ENCODE data around the gene TTC31. TPM values are rescaled to one million over a fixed set of nuclear protein-coding genes. Genes with fewer than 3 reads are reported as not detected.
A peak's percentile ranks its signal among the peaks of the same experiment; 100 is the strongest.
"Not testable (repeated sequence)": the region's sequence is repeated elsewhere in the genome, so short reads cannot be mapped to it uniquely, and the experiment has no call there.

Gene TTC31
- total RNA-seq, 8 experiments from 2014 or later: 4.0 to 23.5 (median 10.2) TPM

GRCh38 chr2:74481961-74482800 is 700 bp upstream of the TTC31 start:
- peak overlapping the region; percentile 79 to 97 (median 90) for H3K4me3 ChIP-seq
- H3K27ac ChIP-seq: peak overlapping the region; percentile 91 to 93
- peaks cover 8 to 16% of the 10 kb centered on the region in 2 donors for H3K4me1 ChIP-seq (replicated peaks in 1 of 2)
- in situ Hi-C loops (cut with MboI; ENCODE audit: low pct_unique_long_range_greater_than_20kb in 2 of 9, low sequenced_read_pairs in 9 of 9, unreplicated experiment in 9 of 9): loop anchor here in 3 of 9 experiments (25.0 kb wide), 1 partner anchor 105 kb away; no protein-coding TSS in a partner anchor
- peak; percentile 42 to 69 (median 50) for ATAC-seq (replicated peaks in 6 of 8)
- WGBS, 10 experiments: 0 to 3% (median 2%) methylated on average over 5 to 31 of the region's 80 CpGs; no CpG with 5 or more reads in 5 of the 10 experiments

- H3K4me1 ChIP-seq (replicated peaks in 1 of 2): peaks cover 8 to 16% of the 10 kb centered on the region in 2 donors
- ATAC-seq (replicated peaks in 6 of 8); H3K27ac ChIP-seq: not testable (repeated sequence)
- in situ Hi-C loops (cut with MboI; ENCODE audit: low pct_unique_long_range_greater_than_20kb in 2 of 9, low sequenced_read_pairs in 9 of 9, unreplicated experiment in 9 of 9): loop anchor here in 3 of 9 experiments (25.0 kb wide), 1 partner anchor 104 kb away; no protein-coding TSS in a partner anchor
- H3K4me3 ChIP-seq: peak overlapping the region; percentile 79 to 97 (median 90)
- 40 to 100% (median 81%) methylated on average over 1 to 17 of the region's 19 CpGs; no CpG with 5 or more reads in 3 of the 10 experiments for WGBS, 10 experiments
Observed at GRCh38 chr2:74483675-74484164, 839 bp downstream of the TTC31 start.

GRCh38 chr2:74486141-74486540 is 3.3 kb downstream of the TTC31 start:
- in situ Hi-C loops (cut with MboI; ENCODE audit: low pct_unique_long_range_greater_than_20kb in 2 of 9, low sequenced_read_pairs in 9 of 9, unreplicated experiment in 9 of 9): loop anchor here in 3 of 9 experiments (25.0 kb wide), 1 partner anchor 101 kb away; no protein-coding TSS in a partner anchor
- WGBS, 10 experiments: 94 to 100% (median 100%) methylated on average over 1 to 2 of the region's 2 CpGs; no CpG with 5 or more reads in 6 of the 10 experiments

GRCh38 chr2:74488643-74489481 is 6.0 kb downstream of the TTC31 start:
- Histone ChIP-seq H3K4me3 (no peak overlapping the region), H3K4me1 (replicated peaks in 1 of 2) (no peaks in the 10 kb centered on the region), H3K27ac (no peak overlapping the region)
- in situ Hi-C loops (cut with MboI; ENCODE audit: low pct_unique_long_range_greater_than_20kb in 2 of 9, low sequenced_read_pairs in 9 of 9, unreplicated experiment in 9 of 9): loop anchor here in 3 of 9 experiments (25.0 kb wide), 1 partner anchor 98 kb away; no protein-coding TSS in a partner anchor
- 81 to 100% (median 90%) methylated on average over 1 to 8 of the region's 9 CpGs; no CpG with 5 or more reads in 5 of the 10 experiments for WGBS, 10 experiments
- no peak for ATAC-seq (replicated peaks in 6 of 8)

More at GRCh38 chr2:74486141-74486540, 3.3 kb downstream of the TTC31 start:
- ATAC-seq (replicated peaks in 6 of 8): no peak
- Histone ChIP-seq H3K4me3 (no peak overlapping the region), H3K4me1 (replicated peaks in 1 of 2) (peaks cover 5% of the 10 kb centered on the region in 2 donors), H3K27ac (no peak overlapping the region)

GRCh38 chr2:74489906-74490305 is 7.0 kb downstream of the TTC31 start:
- in situ Hi-C loops (cut with MboI; ENCODE audit: low pct_unique_long_range_greater_than_20kb in 2 of 9, low sequenced_read_pairs in 9 of 9, unreplicated experiment in 9 of 9): loop anchor here in 3 of 9 experiments (25.0 kb wide), 1 partner anchor 97 kb away; no protein-coding TSS in a partner anchor
- Histone ChIP-seq H3K27ac (no peak overlapping the region), H3K4me3 (no peak overlapping the region), H3K4me1 (replicated peaks in 1 of 2) (no peaks in the 10 kb centered on the region)
- ATAC-seq (replicated peaks in 6 of 8): no peak
- 83 to 100% (median 100%) methylated on average over 1 to 5 of the region's 9 CpGs; no CpG with 5 or more reads in 7 of the 10 experiments for WGBS, 10 experiments

- WGBS, 10 experiments: 83 to 100% (median 90%) methylated on average over 1 to 6 of the region's 12 CpGs; no CpG with 5 or more reads in 5 of the 10 experiments
- Histone ChIP-seq H3K4me1 (replicated peaks in 1 of 2) (no peaks in the 10 kb centered on the region), H3K4me3 (no peak overlapping the region), H3K27ac (no peak overlapping the region)
- in situ Hi-C loops (cut with MboI; ENCODE audit: low pct_unique_long_range_greater_than_20kb in 2 of 9, low sequenced_read_pairs in 9 of 9, unreplicated experiment in 9 of 9): loop anchor here in 3 of 9 experiments (25.0 kb wide), 1 partner anchor 95 kb away; no protein-coding TSS in a partner anchor
- ATAC-seq (replicated peaks in 6 of 8): no peak
Observed at GRCh38 chr2:74491648-74492544, 9.0 kb downstream of the TTC31 start.

- no peak overlapping the region for H3K27ac ChIP-seq
- peaks cover 6 to 10% of the 10 kb centered on the region in 2 donors for H3K4me1 ChIP-seq (replicated peaks in 1 of 2)
- no peak for ATAC-seq (replicated peaks in 6 of 8)
- H3K4me3 ChIP-seq: no peak overlapping the region
- in situ Hi-C loops (cut with MboI; ENCODE audit: low pct_unique_long_range_greater_than_20kb in 2 of 9, low sequenced_read_pairs in 9 of 9, unreplicated experiment in 9 of 9): loop anchor here in 3 of 9 experiments (25.0 kb wide), 1 partner anchor 94 kb away; no protein-coding TSS in a partner anchor
- WGBS, 10 experiments: 68 to 100% (median 86%) methylated on average over 2 of the region's 3 CpGs; no CpG with 5 or more reads in 7 of the 10 experiments
Observed at GRCh38 chr2:74493546-74493945, 10.7 kb downstream of the TTC31 start.

GRCh38 chr2:74495440-74495839 is 12.6 kb downstream of the TTC31 start:
- Histone ChIP-seq H3K27ac (no peak overlapping the region), H3K4me3 (no peak overlapping the region), H3K4me1 (replicated peaks in 1 of 2) (peaks cover 6 to 20% of the 10 kb centered on the region in 2 donors)
- no peak for ATAC-seq (replicated peaks in 6 of 8)
- in situ Hi-C loops (cut with MboI; ENCODE audit: low pct_unique_long_range_greater_than_20kb in 2 of 9, low sequenced_read_pairs in 9 of 9, unreplicated experiment in 9 of 9): loop anchor here in 3 of 9 experiments (25.0 kb wide), 1 partner anchor 92 kb away; no protein-coding TSS in a partner anchor
- 40 to 100% (median 76%) methylated on average over 1 of the region's 1 CpG; no CpG with 5 or more reads in 6 of the 10 experiments for WGBS, 10 experiments

- WGBS, 10 experiments: 30 to 100% (median 46%) methylated on average over 1 to 16 of the region's 19 CpGs; no CpG with 5 or more reads in 1 of the 10 experiments
- Histone ChIP-seq H3K4me3 (no peak overlapping the region), H3K27ac (no peak overlapping the region), H3K4me1 (replicated peaks in 1 of 2) (peaks cover 6 to 22% of the 10 kb centered on the region in 2 donors)
- no peak for ATAC-seq (replicated peaks in 6 of 8)
- in situ Hi-C loops (cut with MboI; ENCODE audit: low pct_unique_long_range_greater_than_20kb in 2 of 9, low sequenced_read_pairs in 9 of 9, unreplicated experiment in 9 of 9): loop anchor here in 3 of 9 experiments (25.0 kb wide), 1 partner anchor 90 kb away; no protein-coding TSS in a partner anchor
Observed at GRCh38 chr2:74496997-74497776, 14.3 kb downstream of the TTC31 start.

GRCh38 chr2:74497777-74498499 is 15.1 kb downstream of the TTC31 start:
- peak overlapping the region in 4 of 5 donors; percentile 4 to 24 (median 12) for H3K4me3 ChIP-seq
- ATAC-seq (replicated peaks in 6 of 8): peak in 7 of 8 experiments; percentile 12 to 36 (median 18)

More at GRCh38 chr2:74497777-74498499, 15.1 kb downstream of the TTC31 start:
- WGBS, 10 experiments: 0 to 7% (median 4%) methylated on average over 1 to 25 of the region's 61 CpGs; no CpG with 5 or more reads in 6 of the 10 experiments
- in situ Hi-C loops (cut with MboI; ENCODE audit: low pct_unique_long_range_greater_than_20kb in 2 of 9, low sequenced_read_pairs in 9 of 9, unreplicated experiment in 9 of 9): loop anchor here in 3 of 9 experiments (25.0 kb wide), 1 partner anchor 89 kb away; no protein-coding TSS in a partner anchor
- peaks cover 6 to 27% of the 10 kb centered on the region in 2 donors for H3K4me1 ChIP-seq (replicated peaks in 1 of 2)
- H3K27ac ChIP-seq: no peak overlapping the region

Data from motor neuron (in vitro differentiated cells).